NCI-H2029 treated with DMSO at 0.1 percent for 48 hours (cell line): Measurements from ENCODE around the gene NCBP2L.
"Not testable (repeated sequence)": the region's sequence is repeated elsewhere in the genome, so short reads cannot be mapped to it uniquely, and the experiment has no call there.

Source experiments
- DNase-seq: peaks from one replicate; lab custom pipeline; 2025; lab: John Stamatoyannopoulos, UW

Gene NCBP2L

GRCh38 chrX:107810053-107810452 is 32.5 kb downstream of the NCBP2L start:
- not testable (repeated sequence) for DNase-seq

DNA sequence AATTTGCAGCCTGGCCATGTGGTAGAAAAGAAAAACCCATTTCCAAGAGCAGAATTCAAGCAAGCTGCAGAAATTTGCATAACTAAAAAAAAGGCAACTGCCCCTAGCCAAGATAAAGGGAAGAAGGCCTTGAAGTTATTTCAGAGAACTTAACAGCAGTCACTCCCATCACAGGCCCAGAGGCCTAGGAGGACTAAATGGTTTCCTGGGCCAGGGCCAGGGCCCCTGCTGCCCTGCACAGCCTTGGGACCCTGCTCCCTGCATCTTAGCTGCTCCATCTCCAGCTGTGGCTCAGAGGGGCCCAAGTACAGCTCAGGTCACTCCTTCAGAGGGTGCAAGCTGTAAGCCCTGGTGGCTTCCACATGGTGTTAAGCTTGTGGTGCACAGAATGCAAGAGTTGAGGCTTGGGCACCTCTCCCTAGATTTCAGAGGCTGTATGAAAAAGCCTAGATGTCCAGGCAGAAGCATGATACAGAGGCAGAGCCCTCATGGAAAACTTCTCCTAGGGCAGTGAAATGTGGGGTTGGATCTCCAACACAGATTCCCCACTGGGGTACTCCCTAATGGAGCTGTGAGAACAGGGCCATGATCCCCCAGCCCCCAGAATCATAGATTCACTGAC is 41.5 kb downstream of the NCBP2L start:
- DNase-seq = no peak

DNA sequence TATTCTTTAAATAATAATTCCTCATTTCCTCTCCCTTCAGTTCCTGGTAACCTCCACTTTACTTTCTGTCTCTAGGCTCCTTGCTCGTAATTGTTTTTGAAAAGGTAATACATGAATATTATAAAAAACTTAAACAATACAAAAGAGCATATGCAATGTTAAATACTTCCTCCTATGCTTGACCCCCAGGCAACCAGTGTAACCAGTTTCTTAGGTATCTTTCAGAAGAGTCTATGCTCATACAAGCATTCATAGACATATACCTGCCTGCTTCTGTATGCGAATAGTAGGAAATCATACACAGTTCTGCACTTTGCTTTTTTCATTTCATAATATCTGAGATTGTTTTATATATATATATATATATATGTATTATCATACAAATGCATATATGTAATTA is 45.5 kb downstream of the NCBP2L start:
- DNase-seq = no peak

GRCh38 chrX:107823456-107823855 is 45.9 kb downstream of the NCBP2L start:
- no peak for DNase-seq

- peak; percentile 16 for DNase-seq
Observed at GRCh38 chrX:107825698-107826237, 48.2 kb downstream of the NCBP2L start, which contains the start of gene MID2. Gene MID2 (plus strand): TSS chrX:107825866. CDS start chrX:107826427, 561 bp downstream.

GRCh38 chrX:107826238-107827029 is 48.9 kb downstream of the NCBP2L start:
- no peak for DNase-seq

- DNase-seq = no peak
Observed at GRCh38 chrX:107827030-107827831, 49.7 kb downstream of the NCBP2L start.

GRCh38 chrX:107827852-107828251 is 50.3 kb downstream of the NCBP2L start:
- DNase-seq = no peak

DNA sequence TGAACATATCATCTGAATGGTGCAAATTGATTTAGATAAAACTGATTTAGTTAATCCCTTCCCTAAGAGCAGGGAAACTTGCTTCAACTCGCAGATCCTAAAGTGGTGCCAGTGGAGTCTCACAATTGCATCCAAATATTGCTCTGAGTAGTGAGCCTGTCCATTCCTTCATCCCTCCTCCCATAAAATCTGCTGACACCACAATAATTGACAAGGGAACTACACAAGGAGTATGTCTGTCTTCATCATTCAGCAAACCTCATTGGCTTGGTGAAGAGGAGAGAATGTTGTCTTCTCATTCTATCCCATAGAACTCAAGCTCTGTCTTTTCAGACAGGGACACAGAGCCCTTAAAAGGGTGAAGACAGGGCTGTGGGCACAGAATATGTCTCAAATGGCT is 52.3 kb downstream of the NCBP2L start:
- DNase-seq = no peak

DNA sequence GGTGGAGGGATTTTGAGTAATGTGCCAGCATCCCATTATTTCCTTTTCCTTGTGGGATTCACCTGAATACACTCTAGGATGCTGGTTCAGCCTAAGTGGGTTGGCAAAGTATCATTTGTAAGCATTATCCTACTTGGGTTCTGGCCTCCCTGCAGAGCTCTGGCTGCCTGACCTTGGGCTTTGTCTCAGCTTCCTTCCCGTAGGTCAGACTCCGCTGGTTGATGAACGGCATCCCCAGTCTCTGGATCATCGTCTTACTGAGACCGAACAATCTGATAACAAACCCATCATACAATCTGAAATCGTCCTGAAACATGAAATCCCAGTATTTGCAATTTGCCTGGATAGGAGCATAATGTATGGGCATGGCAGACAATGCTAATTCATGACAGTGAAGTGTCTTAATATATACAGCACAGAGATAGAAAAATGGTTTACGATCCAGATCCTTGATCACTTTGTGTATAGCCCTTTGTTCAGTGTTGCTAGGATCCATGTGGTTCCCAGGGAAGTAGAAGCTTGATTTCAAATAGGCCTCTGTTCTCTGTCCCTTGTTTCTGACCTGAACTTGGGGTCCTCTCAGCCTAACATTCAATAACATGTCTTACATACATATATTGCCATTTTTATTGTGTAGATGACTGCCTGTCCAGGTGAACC is 53.7 kb downstream of the NCBP2L start:
- DNase-seq = no peak

GRCh38 chrX:107834275-107835201 is 57.0 kb downstream of the NCBP2L start:
- DNase-seq = no peak

DNA sequence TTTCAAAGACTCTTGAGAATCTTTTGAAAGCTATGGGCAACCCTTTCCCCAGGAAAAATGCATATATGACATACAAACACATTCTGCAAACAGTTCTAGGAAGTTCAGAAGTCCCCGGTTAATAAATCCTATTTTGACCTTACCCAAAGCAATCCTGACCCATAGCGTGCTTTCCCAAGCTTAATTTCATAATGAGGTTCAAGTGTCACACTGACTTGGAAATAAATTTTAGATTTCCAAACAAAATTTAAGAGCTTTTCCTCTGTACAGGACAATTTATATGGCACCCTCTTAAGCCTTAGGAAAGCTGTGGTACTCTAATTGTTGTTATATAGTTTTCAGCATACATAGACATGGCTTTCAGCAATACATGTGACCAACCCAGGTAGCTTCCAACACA is 59.4 kb downstream of the NCBP2L start:
- no peak for DNase-seq

DNA sequence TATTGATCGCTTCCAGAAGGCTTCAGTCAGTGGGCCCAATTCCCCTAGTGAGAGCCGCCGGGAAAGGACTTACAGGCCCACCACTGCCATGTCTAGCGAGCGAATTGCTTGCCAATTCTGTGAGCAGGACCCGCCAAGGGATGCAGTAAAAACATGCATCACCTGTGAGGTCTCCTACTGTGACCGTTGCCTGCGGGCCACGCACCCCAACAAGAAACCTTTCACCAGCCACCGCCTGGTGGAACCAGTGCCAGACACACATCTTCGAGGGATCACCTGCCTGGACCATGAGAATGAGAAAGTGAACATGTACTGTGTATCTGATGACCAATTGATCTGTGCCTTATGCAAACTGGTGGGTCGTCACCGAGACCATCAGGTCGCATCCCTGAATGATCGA is 63.4 kb downstream of the NCBP2L start:
- DNase-seq = no peak

- no peak for DNase-seq
Observed at GRCh38 chrX:107842715-107843400, 65.3 kb downstream of the NCBP2L start.
